Activated T-cell treated with anti-CD3 and anti-CD28 coated beads, Interleukin-2, amount 50 U/mL, for 24 hours (primary cell): Measurements from ENCODE around the gene SATL1.
"Not testable (repeated sequence)": the region's sequence is repeated elsewhere in the genome, so short reads cannot be mapped to it uniquely, and the experiment has no call there.

ENCODE experiments used
- DNase-seq: peaks from one replicate; pipeline ENCODE4 v3.0.0-alpha.2; 2020
- H3K27ac Mint-ChIP-seq: 2 replicates; pipeline ENCODE4 v1.8.0; 2020; ENCODE audit warnings: mild to moderate bottlenecking, mixed read lengths
- H3K27me3 Mint-ChIP-seq: 2 replicates; pipeline ENCODE4 v1.8.0; 2020; ENCODE audit warnings: mixed read lengths
- H3K36me3 Mint-ChIP-seq: 2 replicates; pipeline ENCODE4 v1.8.0; 2020; ENCODE audit warnings: low read depth, mixed read lengths
- H3K4me1 Mint-ChIP-seq: 2 replicates; pipeline ENCODE4 v1.8.0; 2020; ENCODE audit warnings: low read depth, mixed read lengths
- H3K4me3 Mint-ChIP-seq: 2 replicates; pipeline ENCODE4 v1.8.0; 2020; ENCODE audit warnings: mild to moderate bottlenecking, moderate library complexity, mixed read lengths
- H3K9me3 Mint-ChIP-seq: 2 replicates; pipeline ENCODE4 v1.8.0; 2020; ENCODE audit warnings: mixed read lengths

SATL1 gene, protein sequence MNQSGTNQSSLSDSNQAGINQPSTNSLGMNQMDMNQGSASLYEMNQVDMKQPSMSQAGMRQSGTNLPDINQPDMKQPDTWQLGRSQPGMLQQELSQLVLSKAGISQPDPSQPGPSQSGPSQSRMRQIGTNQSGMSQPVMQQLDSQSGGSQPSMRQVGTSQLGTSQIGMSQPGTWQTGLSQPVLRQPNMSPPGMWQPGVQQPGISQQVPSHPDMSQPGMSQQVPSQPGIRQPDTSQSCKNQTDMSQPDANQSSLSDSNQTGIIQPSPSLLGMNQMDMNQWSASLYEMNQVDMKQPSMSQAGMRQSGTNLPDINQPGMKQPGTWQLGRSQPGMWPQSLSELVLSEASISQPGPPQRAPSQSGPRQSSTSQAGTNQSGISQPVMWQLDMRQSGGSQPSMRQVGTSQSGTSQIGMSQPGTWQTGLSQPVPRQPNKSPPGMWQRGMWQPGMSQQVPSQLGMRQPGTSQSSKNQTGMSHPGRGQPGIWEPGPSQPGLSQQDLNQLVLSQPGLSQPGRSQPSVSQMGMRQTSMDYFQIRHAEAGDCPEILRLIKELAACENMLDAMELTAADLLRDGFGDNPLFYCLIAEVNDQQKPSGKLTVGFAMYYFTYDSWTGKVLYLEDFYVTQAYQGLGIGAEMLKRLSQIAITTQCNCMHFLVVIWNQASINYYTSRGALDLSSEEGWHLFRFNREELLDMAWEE

DNA sequence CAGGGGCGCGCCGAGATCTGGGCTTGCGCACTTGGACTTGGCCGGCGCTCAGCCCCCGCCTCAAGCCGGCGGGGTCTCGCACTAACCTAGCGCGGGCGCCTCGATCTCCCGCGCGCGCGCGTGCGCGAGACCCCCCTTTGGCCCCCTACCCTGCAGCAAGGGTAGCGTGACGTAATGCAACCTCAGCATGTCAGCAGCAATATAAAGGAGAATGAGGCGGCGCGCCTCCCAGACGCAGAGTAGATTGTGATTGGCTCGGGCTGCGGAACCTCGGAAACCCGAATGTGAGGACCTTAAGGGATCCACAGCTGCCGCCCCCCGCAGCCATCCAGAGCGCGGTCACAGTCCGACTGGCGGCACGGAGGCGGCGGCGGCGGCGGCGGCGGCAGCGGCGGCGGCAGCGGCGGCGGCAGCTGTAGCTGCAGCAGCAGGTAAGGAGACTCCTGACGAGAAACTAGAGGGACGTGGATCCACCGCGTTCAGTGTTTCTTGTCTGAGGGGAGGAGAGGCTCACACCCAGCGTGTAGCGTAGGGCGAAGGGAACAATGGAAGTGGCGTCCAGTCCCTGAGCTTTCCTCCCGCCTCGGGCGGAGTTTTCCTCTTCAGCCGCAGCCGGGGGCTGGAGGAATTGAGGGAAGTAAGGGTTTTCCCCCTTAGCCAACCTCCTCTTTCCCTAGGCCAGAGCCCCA is at the start of gene SATL1, which contains the start of gene ZNF711:
Gene SATL1 (minus strand): TSS at position 19 of the 689 bp plus-strand sequence. CDS start 134,811 bp downstream, outside the sequence.
Gene ZNF711 (plus strand): TSS at position 231 of the 689 bp plus-strand sequence. CDS start 3,582 bp downstream, outside the sequence.
- peak; percentile 41 for DNase-seq
- Mint-ChIP-seq H3K27me3 (peaks cover 49% of the 10 kb centered on the region), H3K4me3 (peak within 1 kb of the TSS; percentile 81), H3K4me1 (peaks cover 13% of the 10 kb centered on the region), H3K9me3 (no peaks in the 10 kb centered on the region), H3K27ac (peak within 1 kb of the TSS; percentile 63), H3K36me3 (peaks cover 3% of the 10 kb centered on the region)

DNA sequence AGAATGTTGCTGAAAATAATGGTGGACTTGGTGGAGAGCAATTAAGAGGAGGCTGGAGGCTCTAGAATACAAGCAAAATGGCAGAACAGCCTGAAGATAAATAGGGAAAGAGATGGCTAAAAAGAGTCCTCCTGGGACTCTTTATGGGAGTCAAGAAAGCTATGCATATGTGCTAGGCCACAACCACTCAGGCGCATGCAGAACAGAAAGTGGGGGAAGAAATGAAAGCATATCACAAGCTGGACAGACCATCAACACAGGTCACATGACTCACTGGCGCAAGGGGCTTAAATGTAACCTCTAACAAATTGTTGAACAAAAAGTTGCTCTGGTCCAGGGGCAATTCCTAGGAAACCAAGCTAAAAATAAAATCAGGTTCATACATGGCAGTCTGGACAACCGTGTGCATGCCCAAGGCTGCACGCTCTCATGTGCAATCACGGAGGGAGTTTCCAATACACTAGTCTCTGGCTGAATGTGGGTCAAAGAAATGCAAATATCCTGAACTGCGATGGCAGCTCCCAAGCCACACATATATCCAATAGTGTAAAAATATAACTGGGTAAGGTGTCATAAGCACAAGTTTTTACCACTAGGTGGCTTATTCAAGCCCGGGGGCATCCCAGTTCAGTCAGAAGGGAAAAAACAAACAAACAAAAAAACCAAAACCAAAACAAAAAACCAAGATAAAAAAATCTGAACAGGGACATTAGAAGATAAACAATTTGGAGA is 45.6 kb upstream of the SATL1 start:
- peaks cover 9% of the 10 kb centered on the region for H3K9me3 Mint-ChIP-seq
- H3K4me3 Mint-ChIP-seq, result no peak overlapping the region
- H3K27me3 Mint-ChIP-seq, result peaks cover 9% of the 10 kb centered on the region
- no peaks in the 10 kb centered on the region for H3K4me1 Mint-ChIP-seq
- no peak for DNase-seq
- no peaks in the 10 kb centered on the region for H3K36me3 Mint-ChIP-seq
- no peak overlapping the region for H3K27ac Mint-ChIP-seq

DNA sequence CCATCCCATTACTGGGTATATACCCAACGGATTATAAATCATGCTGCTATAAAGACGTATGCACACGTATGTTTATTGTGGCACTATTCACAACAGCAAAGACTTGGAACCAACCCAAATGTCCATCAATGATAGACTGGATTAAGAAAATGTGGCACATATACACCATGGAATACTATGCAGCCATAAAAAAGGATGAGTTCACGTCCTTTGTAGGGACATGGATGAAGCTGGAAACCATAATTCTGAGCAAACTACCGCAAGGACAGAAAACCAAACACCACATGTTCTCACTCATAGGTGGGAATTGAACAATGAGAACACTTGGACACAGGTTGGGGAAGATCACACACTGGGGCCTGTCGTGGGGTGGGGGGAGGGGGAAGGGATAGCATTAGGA is 41.7 kb upstream of the SATL1 start:
- not testable (repeated sequence) for H3K4me3 Mint-ChIP-seq, H3K9me3 Mint-ChIP-seq, H3K36me3 Mint-ChIP-seq, H3K4me1 Mint-ChIP-seq, H3K27ac Mint-ChIP-seq, DNase-seq
- H3K27me3 Mint-ChIP-seq, result peaks cover 12% of the 10 kb centered on the region

DNA sequence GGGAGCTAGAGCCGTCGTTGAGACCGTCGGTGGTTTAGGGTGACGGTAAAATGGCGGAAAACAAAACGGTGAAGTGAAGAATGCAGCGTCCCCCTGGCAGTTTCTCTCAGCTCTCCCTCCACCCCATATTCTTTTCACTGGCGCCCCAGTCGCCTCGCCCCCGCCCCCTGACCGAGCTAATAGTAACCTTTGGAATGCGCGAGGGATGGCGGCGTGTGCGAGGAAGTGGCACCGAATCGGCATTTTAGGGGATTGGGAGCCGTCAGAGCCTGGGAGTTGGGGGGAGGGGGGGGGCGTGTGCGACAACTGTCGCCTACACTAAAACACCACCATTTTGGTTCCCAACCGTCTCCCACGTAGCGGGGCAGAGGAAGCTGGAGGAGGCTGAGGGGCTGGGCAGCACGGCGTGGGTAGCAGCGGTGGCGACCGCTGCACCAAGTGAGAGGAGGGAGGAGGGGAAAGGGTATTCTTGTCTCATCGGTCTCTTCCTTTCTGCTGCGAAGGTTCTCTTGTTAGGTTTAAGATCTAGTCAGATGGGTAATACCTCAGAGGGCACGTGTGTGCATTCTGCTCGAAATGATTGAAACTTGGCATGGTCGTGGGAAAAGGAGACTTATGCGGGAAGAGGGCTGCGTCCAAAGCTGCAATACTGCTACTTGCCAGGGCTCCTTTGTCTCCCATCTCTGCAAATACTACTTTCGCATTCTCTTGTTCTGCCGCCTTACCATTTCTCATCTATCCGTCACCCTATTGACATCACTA is 1.1 kb upstream of the SATL1 start:
- Mint-ChIP-seq H3K9me3 (no peaks in the 10 kb centered on the region), H3K27ac (peak overlapping the region; percentile 63), H3K36me3 (peaks cover 3% of the 10 kb centered on the region), H3K4me1 (peaks cover 13% of the 10 kb centered on the region), H3K4me3 (peak overlapping the region; percentile 81), H3K27me3 (peaks cover 50% of the 10 kb centered on the region)
- peak; percentile 31 for DNase-seq

DNA sequence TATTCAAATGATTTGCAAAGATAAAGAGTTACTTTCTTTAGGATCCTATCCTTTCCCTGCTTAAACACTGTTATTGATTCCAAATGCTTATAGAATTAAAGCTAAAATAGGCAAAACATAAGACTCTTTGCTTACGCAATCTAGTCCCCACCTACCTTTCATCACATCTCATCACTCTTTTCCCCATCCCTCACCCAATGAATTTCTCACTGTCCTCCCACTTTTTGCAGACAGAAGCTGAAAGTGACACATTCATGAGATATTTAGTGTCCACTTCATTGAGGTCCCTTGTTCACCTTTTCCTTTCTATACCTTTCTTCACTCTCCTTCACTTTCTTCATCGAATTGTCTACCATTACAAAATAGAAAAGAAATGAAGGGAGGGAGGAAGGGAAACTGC is 424 bp downstream of the SATL1 start:
- peaks cover 42% of the 10 kb centered on the region for H3K27me3 Mint-ChIP-seq
- H3K4me1 Mint-ChIP-seq, result peaks cover 13% of the 10 kb centered on the region
- no peaks in the 10 kb centered on the region for H3K9me3 Mint-ChIP-seq
- H3K27ac Mint-ChIP-seq, result no peak overlapping the region
- peaks cover 3% of the 10 kb centered on the region for H3K36me3 Mint-ChIP-seq
- peak overlapping the region; percentile 51 for H3K4me3 Mint-ChIP-seq
- no peak for DNase-seq

GRCh38 chrX:85223359-85223758 is 20.2 kb downstream of the SATL1 start:
- H3K27ac Mint-ChIP-seq, result no peak overlapping the region
- H3K4me3 Mint-ChIP-seq, result no peak overlapping the region
- no peak for DNase-seq
- peaks cover 3% of the 10 kb centered on the region for H3K4me1 Mint-ChIP-seq
- peaks cover 11% of the 10 kb centered on the region for H3K27me3 Mint-ChIP-seq
- H3K36me3 Mint-ChIP-seq, result no peaks in the 10 kb centered on the region
- H3K9me3 Mint-ChIP-seq, result no peaks in the 10 kb centered on the region

- H3K9me3 Mint-ChIP-seq, result no peaks in the 10 kb centered on the region
- H3K36me3 Mint-ChIP-seq, result no peaks in the 10 kb centered on the region
- peaks cover 3% of the 10 kb centered on the region for H3K4me1 Mint-ChIP-seq
- no peak overlapping the region for H3K4me3 Mint-ChIP-seq
- no peak overlapping the region for H3K27ac Mint-ChIP-seq
- DNase-seq, result no peak
- H3K27me3 Mint-ChIP-seq, result peaks cover 11% of the 10 kb centered on the region
Measured at GRCh38 chrX:85221361-85221760, 22.2 kb downstream of the SATL1 start.

GRCh38 chrX:85215946-85216345 is 27.6 kb downstream of the SATL1 start:
- Mint-ChIP-seq H3K4me3 (no peak overlapping the region), H3K27ac (no peak overlapping the region), H3K36me3 (no peaks in the 10 kb centered on the region), H3K4me1 (peaks cover 2% of the 10 kb centered on the region), H3K27me3 (peaks cover 4% of the 10 kb centered on the region), H3K9me3 (no peaks in the 10 kb centered on the region)
- DNase-seq, result no peak

DNA sequence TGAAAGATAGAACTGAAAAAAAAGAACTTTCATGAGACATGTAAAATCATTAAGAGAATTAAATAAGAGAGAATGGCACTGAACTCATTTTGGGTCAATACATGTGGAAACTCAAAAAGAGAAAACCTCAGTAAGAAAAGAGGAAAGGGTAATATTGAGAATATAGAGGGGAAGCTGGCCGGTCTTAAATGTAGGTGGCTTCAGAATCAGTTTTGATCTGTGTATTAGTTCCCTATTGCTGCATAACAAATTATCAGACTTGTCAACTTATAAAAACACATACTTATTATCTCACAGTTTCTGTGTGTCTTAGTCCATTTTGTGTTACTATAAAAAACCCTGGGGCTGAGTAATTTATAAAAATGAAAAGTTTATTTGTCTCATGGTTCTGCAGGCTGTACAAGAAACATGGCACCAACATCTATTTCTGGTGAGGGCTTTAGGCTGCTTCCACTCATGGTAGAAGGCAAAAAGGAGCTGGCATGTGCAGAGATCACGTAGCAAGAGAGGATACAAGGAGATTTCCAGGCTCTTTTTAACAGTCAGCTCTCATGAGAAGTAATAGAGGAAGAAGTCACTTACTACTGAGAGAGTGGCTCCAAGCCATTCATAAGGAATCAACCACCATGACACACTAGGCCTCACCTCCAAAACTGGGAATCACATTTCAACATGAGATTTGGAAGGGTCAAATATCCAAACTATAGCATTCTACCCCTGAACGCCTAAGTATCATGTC is 29.6 kb downstream of the SATL1 start:
- H3K27ac Mint-ChIP-seq, result no peak overlapping the region
- no peak for DNase-seq
- H3K4me3 Mint-ChIP-seq, result no peak overlapping the region
- H3K27me3 Mint-ChIP-seq, result peaks cover 14% of the 10 kb centered on the region
- no peaks in the 10 kb centered on the region for H3K4me1 Mint-ChIP-seq
- H3K9me3 Mint-ChIP-seq, result no peaks in the 10 kb centered on the region
- no peaks in the 10 kb centered on the region for H3K36me3 Mint-ChIP-seq

- H3K4me3 Mint-ChIP-seq, result no peak overlapping the region
- H3K36me3 Mint-ChIP-seq, result no peaks in the 10 kb centered on the region
- no peak overlapping the region for H3K27ac Mint-ChIP-seq
- no peaks in the 10 kb centered on the region for H3K4me1 Mint-ChIP-seq
- no peak for DNase-seq
- peaks cover 15% of the 10 kb centered on the region for H3K27me3 Mint-ChIP-seq
- no peaks in the 10 kb centered on the region for H3K9me3 Mint-ChIP-seq
Measured at GRCh38 chrX:85203461-85203970, 40.1 kb downstream of the SATL1 start.

DNA sequence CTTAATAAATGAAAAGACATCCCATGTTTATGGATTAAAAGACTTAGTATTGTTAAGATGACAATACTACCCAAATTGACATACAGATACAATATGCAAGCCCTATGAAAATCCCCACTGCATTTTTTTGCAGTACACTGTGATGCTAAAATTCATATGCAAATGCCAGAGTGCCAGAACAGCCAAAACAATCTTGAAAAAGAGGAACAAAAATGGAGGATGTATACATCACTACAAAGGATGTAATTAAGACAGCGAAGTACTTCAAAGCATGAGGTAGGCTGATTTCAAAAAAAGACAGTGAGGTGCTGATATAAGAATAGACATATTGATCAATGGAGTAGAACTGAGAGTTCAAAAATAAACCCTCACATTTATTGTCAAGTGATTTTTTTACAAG is 47.3 kb downstream of the SATL1 start:
- H3K27me3 Mint-ChIP-seq, result peaks cover 16% of the 10 kb centered on the region
- no peaks in the 10 kb centered on the region for H3K4me1 Mint-ChIP-seq
- H3K4me3 Mint-ChIP-seq, result no peak overlapping the region
- H3K36me3 Mint-ChIP-seq, result no peaks in the 10 kb centered on the region
- H3K27ac Mint-ChIP-seq, result no peak overlapping the region
- no peak for DNase-seq
- H3K9me3 Mint-ChIP-seq, result peaks cover 5% of the 10 kb centered on the region

DNA sequence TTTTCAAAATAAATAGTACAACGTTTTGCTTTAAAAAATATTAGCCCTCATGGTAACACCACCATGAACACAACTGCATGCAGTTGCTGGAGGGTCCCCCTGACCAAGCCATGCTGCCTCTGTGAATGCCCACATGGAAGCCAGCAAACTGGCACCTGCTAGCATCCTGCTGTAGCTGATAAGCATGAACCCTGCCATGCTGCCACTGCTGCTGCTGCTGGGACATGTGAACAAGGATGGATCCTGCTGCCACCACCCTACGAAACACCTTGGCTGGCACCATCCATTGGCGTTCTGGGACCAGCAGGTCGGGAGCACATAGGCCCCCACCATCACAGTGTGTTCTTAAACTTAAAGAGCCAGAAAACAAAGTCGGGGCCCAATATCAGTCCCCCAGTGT is 83.9 kb downstream of the SATL1 start:
- no peak overlapping the region for H3K27ac Mint-ChIP-seq
- H3K9me3 Mint-ChIP-seq, result no peaks in the 10 kb centered on the region
- H3K36me3 Mint-ChIP-seq, result no peaks in the 10 kb centered on the region
- no peak overlapping the region for H3K4me3 Mint-ChIP-seq
- DNase-seq, result no peak
- H3K4me1 Mint-ChIP-seq, result no peaks in the 10 kb centered on the region
- H3K27me3 Mint-ChIP-seq, result peaks cover 19% of the 10 kb centered on the region

DNA sequence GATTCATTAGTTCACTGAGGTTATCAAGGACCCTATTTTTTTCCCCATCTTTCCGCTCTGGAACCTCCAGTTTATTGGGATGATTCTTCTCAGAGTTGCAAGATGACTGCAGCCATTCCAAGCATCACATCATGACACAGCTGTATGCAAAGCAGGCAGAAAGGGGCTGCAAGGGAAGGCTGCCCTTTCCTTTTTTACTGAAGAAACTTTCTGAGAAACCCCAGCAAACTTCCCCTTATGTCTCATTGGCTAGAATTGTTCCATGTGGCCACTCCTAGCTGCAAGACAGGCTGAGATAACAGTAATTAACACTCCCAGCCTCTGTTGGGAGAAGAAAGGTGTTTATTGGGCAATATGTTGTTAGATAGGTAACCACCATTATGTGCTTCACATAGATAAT is 102.6 kb downstream of the SATL1 start:
- no peak overlapping the region for H3K4me3 Mint-ChIP-seq
- H3K9me3 Mint-ChIP-seq, result no peaks in the 10 kb centered on the region
- no peaks in the 10 kb centered on the region for H3K36me3 Mint-ChIP-seq
- H3K4me1 Mint-ChIP-seq, result no peaks in the 10 kb centered on the region
- no peaks in the 10 kb centered on the region for H3K27me3 Mint-ChIP-seq
- H3K27ac Mint-ChIP-seq, result no peak overlapping the region
- DNase-seq, result no peak
